ENCODE results near the gene ALKAL2. TPM values are rescaled to one million over a fixed set of nuclear protein-coding genes. Genes with fewer than 3 reads are reported as not detected.

The ALKAL2 gene
- total RNA-seq, result not detected in 2 replicates

GRCh38 chr2:287911-288757 lies at the start of gene ALKAL2:
Gene ALKAL2 (minus strand): TSS chr2:288091. CDS start chr2:287835, 256 bp downstream.

GRCh38 chr2:264493-265468 lies 23.1 kb downstream of the ALKAL2 start, which contains the start of gene ACP1:
Gene ACP1 (plus strand): TSS chr2:264947. CDS start chr2:264965, 18 bp downstream.

GRCh38 chr2:263774-264492 lies 24.0 kb downstream of the ALKAL2 start, which contains the start of gene SH3YL1:
Gene SH3YL1 (minus strand): TSS chr2:264032. CDS start chr2:263984, 48 bp downstream.

Other genes with a start within 250 kb of the ALKAL2 start
- under 0.01 and 0.17 TPM in 2 replicates for gene FAM110C, start 241.6 kb downstream of the ALKAL2 start, total RNA-seq
- gene SH3YL1, start 24.1 kb downstream of the ALKAL2 start, total RNA-seq, result 12.1 and 19.9 TPM in 2 replicates
- gene ACP1, start 23.1 kb downstream of the ALKAL2 start, total RNA-seq, result 77.6 and 89.0 TPM in 2 replicates

Measured in dermis lymphatic vessel endothelial cell (primary cell).